Stimulated activated CD8-positive, alpha-beta memory T cell treated with anti-CD3 and anti-CD28 coated beads, Interleukin-4, amount 100 ng/mL, for 4 hours (primary cell): Measurements from ENCODE around the gene HERPUD2.
"Not testable (repeated sequence)": the region's sequence is repeated elsewhere in the genome, so short reads cannot be mapped to it uniquely, and the experiment has no call there.

Experiments
- DNase-seq, 2 donors: peaks; one replicate each; pipeline ENCODE4 v3.0.0-alpha.2; 2020; ENCODE audit warnings: low read depth in 2 of 2, low spot score in 1 of 2

The HERPUD2 gene

GRCh38 chr7:35617041-35617440 lies 77.9 kb downstream of the HERPUD2 start:
- DNase-seq = no peak

GRCh38 chr7:35613150-35613549 lies 81.8 kb downstream of the HERPUD2 start:
- DNase-seq = no peak

GRCh38 chr7:35605760-35606159 lies 89.2 kb downstream of the HERPUD2 start:
- DNase-seq = no peak

GRCh38 chr7:35604595-35604994 lies 90.3 kb downstream of the HERPUD2 start:
- DNase-seq = no peak

- DNase-seq = no peak
Observed at GRCh38 chr7:35599645-35600044, 95.3 kb downstream of the HERPUD2 start.

GRCh38 chr7:35599061-35599460 lies 95.9 kb downstream of the HERPUD2 start:
- no peak for DNase-seq

GRCh38 chr7:35596061-35596460 lies 98.9 kb downstream of the HERPUD2 start:
- no peak for DNase-seq

- no peak for DNase-seq
Observed at GRCh38 chr7:35593899-35594298, 101.0 kb downstream of the HERPUD2 start.

GRCh38 chr7:35588647-35589046 lies 106.3 kb downstream of the HERPUD2 start:
- no peak for DNase-seq

- DNase-seq = no peak
Observed at GRCh38 chr7:35584990-35585389, 109.9 kb downstream of the HERPUD2 start.

GRCh38 chr7:35584533-35584932 lies 110.4 kb downstream of the HERPUD2 start:
- not testable (repeated sequence) for DNase-seq
